ENCODE measurements around the gene MEP1A.

Gene MEP1A

DNA sequence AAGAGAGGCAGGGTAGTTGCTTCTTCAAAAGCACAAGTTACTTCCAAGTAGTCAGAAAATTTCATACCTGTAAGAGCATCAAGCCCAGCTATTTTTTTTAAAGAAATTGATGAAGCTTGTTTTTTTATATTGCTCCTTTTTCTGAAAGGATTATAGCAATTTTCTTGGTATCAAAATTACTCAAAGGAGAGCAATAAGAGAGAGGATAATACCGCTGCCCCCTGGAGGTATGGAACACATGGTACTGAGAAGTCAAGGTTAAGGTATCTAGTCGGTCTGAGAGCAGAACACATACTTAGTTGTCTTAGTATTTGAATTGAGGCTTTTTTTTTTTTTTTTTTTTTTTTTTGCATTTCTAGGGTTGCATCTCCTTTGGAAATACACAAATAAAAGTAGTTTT, 69.2 kb downstream of the MEP1A start:
- TF ChIP-seq EZH2phosphoT487 (IDR thresholded peaks at IDR 0.05; ENCODE audit: borderline replicate concordance) = no peak
- TF ChIP-seq, protein P1, sequence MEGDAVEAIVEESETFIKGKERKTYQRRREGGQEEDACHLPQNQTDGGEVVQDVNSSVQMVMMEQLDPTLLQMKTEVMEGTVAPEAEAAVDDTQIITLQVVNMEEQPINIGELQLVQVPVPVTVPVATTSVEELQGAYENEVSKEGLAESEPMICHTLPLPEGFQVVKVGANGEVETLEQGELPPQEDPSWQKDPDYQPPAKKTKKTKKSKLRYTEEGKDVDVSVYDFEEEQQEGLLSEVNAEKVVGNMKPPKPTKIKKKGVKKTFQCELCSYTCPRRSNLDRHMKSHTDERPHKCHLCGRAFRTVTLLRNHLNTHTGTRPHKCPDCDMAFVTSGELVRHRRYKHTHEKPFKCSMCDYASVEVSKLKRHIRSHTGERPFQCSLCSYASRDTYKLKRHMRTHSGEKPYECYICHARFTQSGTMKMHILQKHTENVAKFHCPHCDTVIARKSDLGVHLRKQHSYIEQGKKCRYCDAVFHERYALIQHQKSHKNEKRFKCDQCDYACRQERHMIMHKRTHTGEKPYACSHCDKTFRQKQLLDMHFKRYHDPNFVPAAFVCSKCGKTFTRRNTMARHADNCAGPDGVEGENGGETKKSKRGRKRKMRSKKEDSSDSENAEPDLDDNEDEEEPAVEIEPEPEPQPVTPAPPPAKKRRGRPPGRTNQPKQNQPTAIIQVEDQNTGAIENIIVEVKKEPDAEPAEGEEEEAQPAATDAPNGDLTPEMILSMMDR (conservative IDR thresholded peaks at IDR 0.05; ENCODE audit: low read length) = peak; percentile 46
- no peak overlapping the region for H3K4me2 ChIP-seq (ENCODE audit: low read depth, low read length, poor library complexity, severe bottlenecking)
- no peak overlapping the region for H3K4me3 ChIP-seq (ENCODE audit: low read length, poor library complexity, severe bottlenecking)
- no peaks in the 10 kb centered on the region for H3K9me2 ChIP-seq (replicated peaks; ENCODE audit: low read depth, low read length)
- H2AFZ ChIP-seq (ENCODE audit: low read length) = no peak overlapping the region
- no peak overlapping the region for H3K9ac ChIP-seq (ENCODE audit: low read depth, low read length, poor library complexity, severe bottlenecking)
- H3K4me1 ChIP-seq (ENCODE audit: insufficient read depth, low read length, poor library complexity, severe bottlenecking) = no peaks in the 10 kb centered on the region
- H3K79me2 ChIP-seq (ENCODE audit: insufficient read depth, low read length) = no peaks in the 10 kb centered on the region
- no peaks in the 10 kb centered on the region for H3K9me3 ChIP-seq (ENCODE audit: insufficient read depth, low read depth, low read length)
- no peaks in the 10 kb centered on the region for H3K36me3 ChIP-seq (ENCODE audit: insufficient read depth, low read length)
- no peaks in the 10 kb centered on the region for H4K20me1 ChIP-seq (ENCODE audit: insufficient read depth, low read length, poor library complexity, severe bottlenecking)
- no peaks in the 10 kb centered on the region for H3K27me3 ChIP-seq (ENCODE audit: insufficient read depth, low read length, poor library complexity, severe bottlenecking)
- H3F3A ChIP-seq (ENCODE audit: low read depth) = no peaks in the 10 kb centered on the region

- no peaks in the 10 kb centered on the region for H3K9me2 ChIP-seq (replicated peaks; ENCODE audit: low read depth, low read length)
- H3K9me3 ChIP-seq (ENCODE audit: insufficient read depth, low read depth, low read length) = no peaks in the 10 kb centered on the region
- H3K9ac ChIP-seq (ENCODE audit: low read depth, low read length, poor library complexity, severe bottlenecking) = no peak overlapping the region
- no peaks in the 10 kb centered on the region for H3K36me3 ChIP-seq (ENCODE audit: insufficient read depth, low read length)
- H3K4me2 ChIP-seq (ENCODE audit: low read depth, low read length, poor library complexity, severe bottlenecking) = no peak overlapping the region
- H3K4me3 ChIP-seq (ENCODE audit: low read length, poor library complexity, severe bottlenecking) = no peak overlapping the region
- H2AFZ ChIP-seq (ENCODE audit: low read length) = no peak overlapping the region
- H3F3A ChIP-seq (ENCODE audit: low read depth) = no peaks in the 10 kb centered on the region
- no peaks in the 10 kb centered on the region for H4K20me1 ChIP-seq (ENCODE audit: insufficient read depth, low read length, poor library complexity, severe bottlenecking)
- H3K27me3 ChIP-seq (ENCODE audit: insufficient read depth, low read length, poor library complexity, severe bottlenecking) = no peaks in the 10 kb centered on the region
- no peaks in the 10 kb centered on the region for H3K79me2 ChIP-seq (ENCODE audit: insufficient read depth, low read length)
- no peaks in the 10 kb centered on the region for H3K4me1 ChIP-seq (ENCODE audit: insufficient read depth, low read length, poor library complexity, severe bottlenecking)
- TF ChIP-seq, protein P1 (conservative IDR thresholded peaks at IDR 0.05; ENCODE audit: low read length) = no peak
- TF ChIP-seq EZH2phosphoT487 (IDR thresholded peaks at IDR 0.05; ENCODE audit: borderline replicate concordance) = no peak
Measured at GRCh38 chr6:46863791-46864190, 70.6 kb downstream of the MEP1A start.

GRCh38 chr6:46865221-46865620, 72.0 kb downstream of the MEP1A start:
- Histone ChIP-seq H3F3A (ENCODE audit: low read depth) (no peaks in the 10 kb centered on the region), H2AFZ (ENCODE audit: low read length) (no peak overlapping the region), H3K9ac (ENCODE audit: low read depth, low read length, poor library complexity, severe bottlenecking) (no peak overlapping the region), H3K36me3 (ENCODE audit: insufficient read depth, low read length) (no peaks in the 10 kb centered on the region), H4K20me1 (ENCODE audit: insufficient read depth, low read length, poor library complexity, severe bottlenecking) (no peaks in the 10 kb centered on the region), H3K4me3 (ENCODE audit: low read length, poor library complexity, severe bottlenecking) (no peak overlapping the region), H3K79me2 (ENCODE audit: insufficient read depth, low read length) (no peaks in the 10 kb centered on the region), H3K4me2 (ENCODE audit: low read depth, low read length, poor library complexity, severe bottlenecking) (no peak overlapping the region), H3K9me3 (ENCODE audit: insufficient read depth, low read depth, low read length) (no peaks in the 10 kb centered on the region), H3K27me3 (ENCODE audit: insufficient read depth, low read length, poor library complexity, severe bottlenecking) (no peaks in the 10 kb centered on the region), H3K9me2 (replicated peaks; ENCODE audit: low read depth, low read length) (no peaks in the 10 kb centered on the region), H3K4me1 (ENCODE audit: insufficient read depth, low read length, poor library complexity, severe bottlenecking) (no peaks in the 10 kb centered on the region)
- TF ChIP-seq, protein P1 (conservative IDR thresholded peaks at IDR 0.05; ENCODE audit: low read length) = no peak
- TF ChIP-seq EZH2phosphoT487 (IDR thresholded peaks at IDR 0.05; ENCODE audit: borderline replicate concordance) = no peak
